Liver (tissue), 9 donors: ENCODE data around the gene HCK. TPM values are rescaled to one million over a fixed set of nuclear protein-coding genes. Genes with fewer than 3 reads are reported as not detected.

Experiments used
- DNase-seq: peaks from one replicate; pipeline ENCODE4 v3.0.0-alpha.2; 2017; ENCODE audit warnings: low spot score
- H3K27ac ChIP-seq, 2 donors: one replicate each; pipeline ENCODE4 v1.7.0; 2013; ENCODE audit warnings: inconsistent platforms in 2 of 2, low read length in 2 of 2, control low read depth in 1 of 2, low read depth in 1 of 2, mild to moderate bottlenecking in 1 of 2
- H3K27me3 ChIP-seq, 4 donors: one replicate each; pipeline versions ENCODE4 v1.6.1 to v1.7.0; 2013; ENCODE audit warnings: low read length in 3 of 4, inconsistent platforms in 1 of 4, mild to moderate bottlenecking in 1 of 4, moderate library complexity in 1 of 4; ENCODE audit not compliant: control insufficient read depth in 4 of 4, insufficient read depth in 4 of 4
- H3K36me3 ChIP-seq, 4 donors: one replicate each; pipeline versions ENCODE4 v1.6.1 to v1.7.0; 2013; ENCODE audit warnings: low read length in 3 of 4, mild to moderate bottlenecking in 3 of 4, low read depth in 1 of 4, moderate library complexity in 1 of 4; ENCODE audit not compliant: control insufficient read depth in 4 of 4, insufficient read depth in 3 of 4
- H3K4me1 ChIP-seq, 4 donors: one replicate each; pipeline versions ENCODE4 v1.6.1 to v1.7.0; 2013; ENCODE audit warnings: low read length in 3 of 4, mild to moderate bottlenecking in 3 of 4, moderate library complexity in 1 of 4; ENCODE audit not compliant: control insufficient read depth in 4 of 4, insufficient read depth in 4 of 4
- H3K4me3 ChIP-seq, 3 donors: one replicate each; pipeline versions ENCODE4 v1.6.1 to v1.7.0; 2013; ENCODE audit warnings: low read length in 3 of 3, control low read depth in 1 of 3, low read depth in 1 of 3, mild to moderate bottlenecking in 1 of 3
- H3K9ac ChIP-seq, 2 donors: one replicate each; pipeline ENCODE4 v1.7.0; 2013; ENCODE audit warnings: low read length in 2 of 2, mild to moderate bottlenecking in 2 of 2, moderate library complexity in 2 of 2, control low read depth in 1 of 2, low read depth in 1 of 2
- H3K9me3 ChIP-seq, 4 donors: one replicate each; pipeline versions ENCODE4 v1.6.1 to v1.7.0; 2013; ENCODE audit warnings: low read length in 3 of 4; ENCODE audit not compliant: control insufficient read depth in 4 of 4
- CTCF ChIP-seq: fragments of 150-350 bp; IDR thresholded peaks from 2 replicates; pipeline ENCODE4 v1.5.1; 2017; ENCODE audit warnings: improper control_type of control experiment, low read depth, low read length; ENCODE audit not compliant: missing input control
- EGR1 ChIP-seq, 2 donors: IDR thresholded peaks; 2 replicates each; pipeline ENCODE4 v1.6.1; 2016 to 2018; ENCODE audit warnings: antibody characterized with exemption in 2 of 2, low read depth in 2 of 2
- FOXA1 ChIP-seq: IDR thresholded peaks from 2 replicates; pipeline ENCODE4 v1.6.1; 2016; ENCODE audit warnings: antibody characterized with exemption
- FOXA2 ChIP-seq: IDR thresholded peaks from 2 replicates; pipeline ENCODE4 v1.6.1; 2016; ENCODE audit warnings: antibody characterized with exemption
- GABPA ChIP-seq, 2 donors: IDR thresholded peaks in 1 of 2; conservative IDR thresholded peaks in 1 of 2; 2 replicates each; pipeline ENCODE4 v1.6.1; 2016; ENCODE audit warnings: antibody characterized with exemption in 2 of 2, mild to moderate bottlenecking in 1 of 2, moderate library complexity in 1 of 2
- HNF4A ChIP-seq, 2 donors: conservative IDR thresholded peaks; 2 replicates each; pipeline ENCODE4 v1.6.1; 2016; ENCODE audit warnings: antibody characterized with exemption in 2 of 2, mild to moderate bottlenecking in 2 of 2
- HNF4G ChIP-seq: IDR thresholded peaks from 2 replicates; pipeline ENCODE4 v1.6.1; 2016; ENCODE audit warnings: antibody characterized with exemption
- JUND ChIP-seq, 2 donors: IDR thresholded peaks; 2 replicates each; pipeline ENCODE4 v1.6.1; 2016; ENCODE audit warnings: antibody characterized with exemption in 2 of 2
- NR2F2 ChIP-seq: IDR thresholded peaks from 2 replicates; pipeline ENCODE4 v1.6.1; 2016; ENCODE audit warnings: antibody characterized with exemption
- RAD21 ChIP-seq, 2 donors: IDR thresholded peaks; 2 replicates each; pipeline ENCODE4 v1.6.1; 2016; ENCODE audit warnings: antibody characterized with exemption in 2 of 2, mild to moderate bottlenecking in 2 of 2
- REST ChIP-seq: IDR thresholded peaks from 2 replicates; pipeline ENCODE4 v1.6.1; 2016; ENCODE audit warnings: antibody characterized with exemption, mild to moderate bottlenecking
- RXRA ChIP-seq, 2 donors: IDR thresholded peaks; 2 replicates each; pipeline ENCODE4 v1.6.1; 2017 to 2018; ENCODE audit warnings: antibody characterized with exemption in 2 of 2, mild to moderate bottlenecking in 1 of 2
- SP1 ChIP-seq: IDR thresholded peaks from 2 replicates; pipeline ENCODE4 v1.6.1; 2018; ENCODE audit warnings: antibody characterized with exemption, mild to moderate bottlenecking
- TAF1 ChIP-seq: conservative IDR thresholded peaks from 2 replicates; pipeline ENCODE4 v1.6.1; 2016; ENCODE audit warnings: antibody characterized with exemption, mild to moderate bottlenecking
- YY1 ChIP-seq: IDR thresholded peaks from 2 replicates; pipeline ENCODE4 v1.6.1; 2016; ENCODE audit warnings: antibody characterized with exemption, mild to moderate bottlenecking
- ZBTB33 ChIP-seq: IDR thresholded peaks from 2 replicates; pipeline ENCODE4 v1.6.1; 2016; ENCODE audit warnings: antibody characterized with exemption
- WGBS: extraction: QIAGEN DNeasy Blood & Tissue Kit; methylation state at CpG from one replicate; pipeline ENCODE4 v1.1.7; 2013; 5-methylcytosine and 5-hydroxymethylcytosine counted together
- polyA plus RNA-seq, 2 donors: library from polyadenylated mRNA; stranded (reverse) in 1 of 2; unstranded in 1 of 2; fragments of 200-250 nt in 1 of 2; fragments of >200 nt in 1 of 2; fragmentation: Nextera tagmentation in 1 of 2; extraction: Ambion mirVana in 1 of 2; gene quantifications; one replicate each; pipeline versions ENCODE4 v1.2.1 to v1.2.3, GENCODE V29; 2013 to 2015
- total RNA-seq, 2 donors: library from RNA; depleted of rRNA; stranded (reverse); fragments of >200 nt; gene quantifications; one replicate each; pipeline ENCODE4 v1.2.3, GENCODE V29; 2014
- TF ChIP-seq, protein P1 (sequence below): IDR thresholded peaks from 2 replicates; pipeline ENCODE4 v1.6.1; 2016; ENCODE audit warnings: antibody characterized with exemption
- TF ChIP-seq, protein P2 (sequence below): IDR thresholded peaks from 2 replicates; pipeline ENCODE4 v1.6.1; 2016; ENCODE audit warnings: antibody characterized with exemption
- donor health status: healthy.
- donor health status: healthy.
- donor health status: healthy.
- donor health status: healthy.
- donor health status: healthy.

Gene HCK
- total and polyA plus RNA-seq, 4 donors = 1.8 to 20.6 (median 10.2) TPM

GRCh38 chr20:32123088-32123487 is 71.0 kb downstream of the HCK start:
- no peak overlapping the region for H3K4me3 ChIP-seq
- H3K4me1 ChIP-seq = peaks cover 0 to 5% (median 3%) of the 10 kb centered on the region in 4 donors
- no peaks in the 10 kb centered on the region for H3K9me3 ChIP-seq
- H3K9ac ChIP-seq = no peak overlapping the region
- peaks cover 0 to 4% (median 0%) of the 10 kb centered on the region in 4 donors for H3K36me3 ChIP-seq
- no peak for DNase-seq
- no peak for TF ChIP-seq FOXA2
- TF ChIP-seq FOXA1 = no peak
- no peak for TF ChIP-seq TAF1
- no peak for TF ChIP-seq GABPA (IDR thresholded peaks at IDR 0.05 in 1 of 2, conservative IDR thresholded peaks at IDR 0.05 in 1 of 2)
- TF ChIP-seq RAD21 (IDR thresholded peaks at IDR 0.05) = no peak
- no peak for TF ChIP-seq RXRA (IDR thresholded peaks at IDR 0.05)
- TF ChIP-seq HNF4A (conservative IDR thresholded peaks at IDR 0.05) = no peak
- no peak overlapping the region for H3K27ac ChIP-seq
- no peaks in the 10 kb centered on the region for H3K27me3 ChIP-seq
- WGBS = 93% methylated on average over 1 of the region's 4 CpGs

- Histone ChIP-seq H3K9me3 (no peaks in the 10 kb centered on the region), H3K27me3 (no peaks in the 10 kb centered on the region), H3K4me3 (no peak overlapping the region), H3K36me3 (peaks cover 0 to 4% (median 0%) of the 10 kb centered on the region in 4 donors), H3K4me1 (peaks cover 0 to 9% (median 8%) of the 10 kb centered on the region in 4 donors), H3K27ac (no peak overlapping the region), H3K9ac (no peak overlapping the region)
- 94% methylated on average over 4 of the region's 4 CpGs for WGBS
- no peak for TF ChIP-seq FOXA1
- no peak for TF ChIP-seq YY1
- TF ChIP-seq TAF1 = no peak
- TF ChIP-seq, protein P1, sequence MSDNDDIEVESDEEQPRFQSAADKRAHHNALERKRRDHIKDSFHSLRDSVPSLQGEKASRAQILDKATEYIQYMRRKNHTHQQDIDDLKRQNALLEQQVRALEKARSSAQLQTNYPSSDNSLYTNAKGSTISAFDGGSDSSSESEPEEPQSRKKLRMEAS = no peak
- no peak for TF ChIP-seq JUND (IDR thresholded peaks at IDR 0.05)
- TF ChIP-seq NR2F2 = no peak
- no peak for TF ChIP-seq SP1
- no peak for TF ChIP-seq RAD21 (IDR thresholded peaks at IDR 0.05)
- TF ChIP-seq GABPA (IDR thresholded peaks at IDR 0.05 in 1 of 2, conservative IDR thresholded peaks at IDR 0.05 in 1 of 2) = no peak
- no peak for TF ChIP-seq FOXA2
- no peak for TF ChIP-seq RXRA (IDR thresholded peaks at IDR 0.05)
- TF ChIP-seq EGR1 (IDR thresholded peaks at IDR 0.05; ENCODE audit: low read depth in 2 of 2) = no peak
- no peak for TF ChIP-seq CTCF
- no peak for TF ChIP-seq HNF4A (conservative IDR thresholded peaks at IDR 0.05)
- TF ChIP-seq REST = no peak
- no peak for TF ChIP-seq HNF4G
- no peak for TF ChIP-seq ZBTB33
- TF ChIP-seq, protein P2, sequence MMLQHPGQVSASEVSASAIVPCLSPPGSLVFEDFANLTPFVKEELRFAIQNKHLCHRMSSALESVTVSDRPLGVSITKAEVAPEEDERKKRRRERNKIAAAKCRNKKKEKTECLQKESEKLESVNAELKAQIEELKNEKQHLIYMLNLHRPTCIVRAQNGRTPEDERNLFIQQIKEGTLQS = no peak
- DNase-seq = no peak
These were observed 72.9 kb downstream of the HCK start for GRCh38 chr20:32124916-32125454.
